NB4 (cell line): Measurements from ENCODE around the gene ROBO1.

ENCODE experiments used
- CTCF ChIP-seq: IDR thresholded peaks from one replicate; pipeline ENCODE4 v1.5.1; 2012; ENCODE audit warnings: low read depth, low read length
- MAX ChIP-seq: IDR thresholded peaks from 2 replicates; pipeline ENCODE4 v1.6.1; 2011; ENCODE audit warnings: low read depth, low read length
- MYC ChIP-seq: IDR thresholded peaks from 2 replicates; pipeline ENCODE4 v1.6.1; 2011; ENCODE audit warnings: low read depth, low read length

DNA sequence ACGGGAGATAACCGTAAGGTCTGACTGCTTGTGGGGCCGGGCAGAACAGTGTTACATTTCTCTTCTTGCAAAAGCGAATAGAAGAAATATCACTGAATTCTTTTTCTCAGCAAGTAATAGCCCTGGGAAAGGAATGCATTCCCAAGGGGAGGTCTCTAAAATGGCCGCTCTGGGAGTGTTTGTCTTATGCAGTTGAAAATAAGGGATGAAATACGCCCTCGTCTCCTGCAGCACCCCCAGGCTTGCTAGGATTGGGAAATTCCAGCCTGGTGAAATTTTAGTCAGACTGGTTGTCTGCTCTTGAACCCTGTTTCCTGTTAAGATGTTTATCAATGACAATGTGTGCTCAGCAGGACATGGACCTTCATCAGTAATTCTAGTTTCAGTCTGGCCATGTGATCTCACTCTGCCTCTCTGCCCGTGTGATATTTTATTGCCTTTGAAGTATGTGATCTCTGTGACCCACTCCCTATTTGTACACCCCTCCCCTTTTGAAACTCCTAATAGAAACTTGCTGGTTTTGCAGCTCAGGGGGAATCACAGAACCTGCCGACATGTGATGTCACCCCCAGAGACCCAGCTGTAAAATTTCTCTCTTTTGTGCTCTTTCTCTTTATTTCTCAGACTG, 715.6 kb downstream of the ROBO1 start:
- TF ChIP-seq CTCF: no peak
- no peak for TF ChIP-seq MAX
- no peak for TF ChIP-seq MYC
